T1000 (cell line): ENCODE data around the gene MMP1.
"Not testable (repeated sequence)": the region's sequence is repeated elsewhere in the genome, so short reads cannot be mapped to it uniquely, and the experiment has no call there.

Experiments
- DNase-seq: peaks from one replicate; lab custom pipeline; 2025; ENCODE audit warnings: mixed read lengths; lab: John Stamatoyannopoulos, UW

Gene MMP1

GRCh38 chr11:102760344-102761035 is 37.5 kb downstream of the MMP1 start:
- DNase-seq, result no peak

- no peak for DNase-seq
These were observed 40.0 kb downstream of the MMP1 start for GRCh38 chr11:102757823-102758549.

GRCh38 chr11:102753267-102753666 is 44.7 kb downstream of the MMP1 start:
- no peak for DNase-seq

- no peak for DNase-seq
These were observed 46.3 kb downstream of the MMP1 start for GRCh38 chr11:102751673-102752072.

- no peak for DNase-seq
These were observed 48.7 kb downstream of the MMP1 start for GRCh38 chr11:102749101-102749722.

- not testable (repeated sequence) for DNase-seq
These were observed 51.0 kb downstream of the MMP1 start for GRCh38 chr11:102746746-102747578.
